Uterus (tissue), 2 donors: ENCODE results near the gene NEGR1.

Experiments
- POLR2A ChIP-seq, 2 donors: fragments of 450-650 bp; IDR thresholded peaks; one replicate each; pipeline ENCODE4 v1.6.1; 2016; ENCODE audit warnings: antibody characterized with exemption in 2 of 2, mild to moderate bottlenecking in 1 of 2, moderate library complexity in 1 of 2
- TF ChIP-seq, protein P1 (sequence below), 4 experiments: fragments of 200-600 bp in 2 of 4; fragments of 450-650 bp in 2 of 4; sonication (generic) in 2 of 4; IDR thresholded peaks; one replicate each; pipeline ENCODE4 v1.5.1; 2016 to 2019; ENCODE audit warnings: antibody characterized with exemption in 4 of 4, mild to moderate bottlenecking in 2 of 4, moderate library complexity in 1 of 4

DNA sequence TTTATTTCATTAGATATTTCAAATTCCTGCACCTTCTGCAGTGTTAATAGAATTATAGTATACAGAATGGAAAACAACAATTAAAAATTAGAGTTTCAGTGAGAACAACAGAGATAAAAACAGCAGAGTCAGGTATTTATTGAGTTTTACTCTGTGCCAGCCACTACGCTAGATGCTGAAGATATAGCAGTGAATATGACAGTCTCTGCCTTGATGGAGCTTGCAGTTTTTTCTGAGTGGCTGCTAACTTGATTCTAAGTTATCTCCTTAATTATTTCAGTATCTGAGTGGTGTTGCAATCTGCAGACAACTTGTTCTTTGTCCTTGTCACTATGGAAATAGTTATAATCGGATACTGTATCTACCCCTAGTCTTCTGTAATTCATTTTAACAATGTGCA, 817.2 kb downstream of the NEGR1 start:
- no peak for TF ChIP-seq POLR2A (IDR thresholded peaks at IDR 0.05)
- TF ChIP-seq, protein P1, sequence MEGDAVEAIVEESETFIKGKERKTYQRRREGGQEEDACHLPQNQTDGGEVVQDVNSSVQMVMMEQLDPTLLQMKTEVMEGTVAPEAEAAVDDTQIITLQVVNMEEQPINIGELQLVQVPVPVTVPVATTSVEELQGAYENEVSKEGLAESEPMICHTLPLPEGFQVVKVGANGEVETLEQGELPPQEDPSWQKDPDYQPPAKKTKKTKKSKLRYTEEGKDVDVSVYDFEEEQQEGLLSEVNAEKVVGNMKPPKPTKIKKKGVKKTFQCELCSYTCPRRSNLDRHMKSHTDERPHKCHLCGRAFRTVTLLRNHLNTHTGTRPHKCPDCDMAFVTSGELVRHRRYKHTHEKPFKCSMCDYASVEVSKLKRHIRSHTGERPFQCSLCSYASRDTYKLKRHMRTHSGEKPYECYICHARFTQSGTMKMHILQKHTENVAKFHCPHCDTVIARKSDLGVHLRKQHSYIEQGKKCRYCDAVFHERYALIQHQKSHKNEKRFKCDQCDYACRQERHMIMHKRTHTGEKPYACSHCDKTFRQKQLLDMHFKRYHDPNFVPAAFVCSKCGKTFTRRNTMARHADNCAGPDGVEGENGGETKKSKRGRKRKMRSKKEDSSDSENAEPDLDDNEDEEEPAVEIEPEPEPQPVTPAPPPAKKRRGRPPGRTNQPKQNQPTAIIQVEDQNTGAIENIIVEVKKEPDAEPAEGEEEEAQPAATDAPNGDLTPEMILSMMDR (IDR thresholded peaks at IDR 0.05), result no peak
